ENCODE measurements around the gene RASGRF1.
"Not testable (repeated sequence)": the region's sequence is repeated elsewhere in the genome, so short reads cannot be mapped to it uniquely, and the experiment has no call there.

The RASGRF1 gene

DNA sequence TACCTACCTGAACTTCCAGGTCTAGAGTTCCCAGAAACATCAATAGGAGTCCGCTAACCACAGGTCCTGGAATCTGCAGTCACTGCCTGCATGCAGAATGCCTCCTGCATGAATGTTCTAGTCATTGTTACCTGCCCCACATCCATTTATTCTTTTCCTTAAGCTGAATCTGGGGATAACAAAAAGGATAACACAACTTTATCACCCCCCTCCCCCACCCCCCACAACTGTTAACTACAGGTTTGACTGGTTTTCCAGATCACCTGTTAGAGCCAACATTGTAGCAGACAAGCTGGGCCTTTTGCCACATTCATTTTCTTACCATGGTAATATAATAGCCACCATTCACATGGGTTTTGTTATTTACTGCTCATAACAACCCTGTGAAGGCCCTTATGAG is 141.1 kb downstream of the RASGRF1 start:
- no peak for DNase-seq

- DNase-seq = no peak
These were observed 143.1 kb downstream of the RASGRF1 start for GRCh38 chr15:78947506-78947905.

DNA sequence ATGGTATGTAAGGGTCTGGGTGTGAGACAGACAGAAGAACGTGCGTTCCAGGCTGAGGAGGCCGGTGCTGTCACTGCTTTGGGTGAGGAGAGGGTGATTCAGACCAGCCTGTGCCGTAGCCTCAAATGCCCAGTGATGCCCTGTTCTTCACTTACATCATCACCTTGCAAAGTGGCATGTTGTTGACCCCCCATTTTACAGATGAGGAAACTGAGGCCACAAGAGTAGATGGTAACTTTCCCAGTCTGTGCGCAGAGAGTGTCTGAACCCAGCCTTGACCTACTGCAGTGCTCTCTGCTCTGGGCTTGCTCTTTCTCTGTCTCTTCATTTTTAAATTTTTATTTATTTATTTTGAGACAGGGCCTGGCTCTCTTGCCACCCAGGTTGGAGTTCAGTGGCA is 144.1 kb downstream of the RASGRF1 start:
- DNase-seq = no peak

- no peak for DNase-seq
These were observed 145.7 kb downstream of the RASGRF1 start, which contains the start of gene CTSH for GRCh38 chr15:78944669-78945407. TSS of gene CTSH (minus strand) at chr15:78945046. CDS start at chr15:78944981, 65 bp downstream.

- no peak for DNase-seq
These were observed 146.4 kb downstream of the RASGRF1 start for GRCh38 chr15:78944202-78944625.

DNA sequence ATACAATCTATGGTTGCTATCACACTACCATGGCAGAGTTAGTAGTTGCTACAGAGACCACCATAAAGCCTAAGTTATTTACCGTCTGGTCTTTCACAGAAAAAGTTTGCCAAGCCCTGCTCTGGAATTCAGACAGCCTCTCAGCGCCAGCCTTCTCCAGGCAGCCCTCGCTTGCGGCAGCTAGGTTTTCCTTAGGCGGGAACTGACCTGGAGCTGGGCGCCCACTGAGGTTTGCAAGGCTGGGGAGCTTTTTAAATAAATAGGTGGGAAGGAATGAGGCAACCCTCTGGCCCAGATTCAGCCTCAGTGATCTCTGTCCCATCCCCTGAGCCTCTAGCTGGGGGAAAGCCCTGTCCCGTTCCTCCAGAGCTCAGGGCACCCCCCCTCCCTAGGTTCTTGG is 146.9 kb downstream of the RASGRF1 start:
- no peak for DNase-seq

GRCh38 chr15:78942741-78943140 is 147.8 kb downstream of the RASGRF1 start:
- no peak for DNase-seq

DNA sequence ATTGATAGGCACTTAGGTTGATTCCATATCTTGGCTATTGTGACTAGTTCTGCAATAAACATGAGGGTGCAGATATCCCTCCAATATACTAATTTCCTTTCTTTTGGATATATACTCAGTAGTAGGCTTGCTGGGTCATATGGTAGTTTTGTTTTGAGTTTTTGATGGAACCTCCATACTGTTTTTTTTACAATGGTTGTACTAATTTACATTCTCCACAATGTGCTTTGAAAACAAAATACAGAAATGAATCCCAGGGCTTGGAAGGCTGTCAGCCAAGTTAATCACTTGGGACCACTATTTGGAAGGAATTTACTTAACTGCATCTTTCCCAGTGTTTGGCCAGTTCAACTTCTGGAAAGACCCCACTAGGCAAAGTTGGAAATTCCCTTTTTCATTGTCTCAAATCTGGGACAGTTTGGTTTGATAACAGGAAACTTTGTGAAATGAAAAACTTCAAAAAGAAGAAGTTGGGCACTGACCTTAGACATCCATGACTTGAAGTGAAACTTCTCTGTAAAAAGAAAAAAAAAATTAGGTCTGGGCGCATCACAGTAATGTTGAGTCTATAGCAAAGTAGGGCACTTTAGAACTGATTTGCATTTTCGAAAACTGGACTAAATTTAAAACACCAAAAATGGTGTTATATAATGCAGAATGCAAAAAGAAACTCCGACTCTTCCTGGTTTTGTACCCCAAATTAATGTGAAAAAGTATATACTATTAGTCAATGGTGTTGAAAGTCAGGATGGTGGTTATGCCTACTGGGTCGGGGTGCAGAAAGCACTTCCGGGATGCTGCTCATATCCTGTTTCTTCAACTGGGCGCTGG is 151.7 kb downstream of the RASGRF1 start:
- peak; percentile 88 for DNase-seq

DNA sequence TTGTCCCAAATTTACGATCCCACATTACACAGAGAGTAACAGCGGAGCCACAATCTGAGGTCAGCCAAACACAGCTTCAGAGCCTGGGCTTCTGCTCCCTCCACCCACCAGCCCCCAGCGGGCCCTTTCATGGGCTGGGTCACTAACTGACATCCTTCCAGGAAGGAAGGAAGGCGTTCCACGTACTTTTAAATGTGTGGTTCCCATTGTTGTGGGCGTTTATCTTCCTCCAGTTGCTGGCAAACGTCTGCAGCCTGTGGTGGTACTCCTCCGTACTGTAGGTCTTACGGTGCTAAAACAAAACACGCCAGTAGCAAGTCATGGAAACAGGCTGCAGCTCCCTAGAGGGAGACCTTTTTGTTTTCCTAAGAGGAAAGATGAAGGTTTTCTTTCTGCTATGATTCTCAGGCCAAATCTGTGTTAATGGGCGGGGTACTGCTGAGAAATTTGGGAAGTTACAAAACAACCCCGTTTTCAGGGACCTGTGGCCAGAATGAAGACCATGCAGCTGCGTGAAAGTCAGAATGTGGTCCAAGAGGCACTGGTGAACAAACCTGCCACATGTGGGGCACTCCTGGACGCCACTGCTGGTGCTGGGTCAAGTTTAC is 153.3 kb downstream of the RASGRF1 start:
- DNase-seq = peak; percentile 66

DNA sequence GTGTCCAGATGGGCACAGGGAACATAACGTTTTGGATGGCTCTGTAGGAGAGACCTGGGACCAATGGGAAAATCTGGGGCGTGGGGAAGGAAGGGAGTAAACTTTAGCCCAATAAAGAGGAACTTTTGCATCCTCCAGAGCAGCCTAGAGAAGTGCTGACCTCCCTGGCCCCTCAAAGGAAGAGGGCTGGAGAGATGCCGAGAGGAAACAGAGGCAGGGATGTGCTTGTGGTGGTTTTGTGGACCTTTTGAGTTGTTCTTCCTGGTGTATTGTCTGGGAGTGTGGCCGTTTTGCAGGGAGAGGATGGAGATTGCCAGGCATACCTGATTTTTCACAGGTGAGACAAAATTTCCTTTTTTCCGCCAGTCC is 155.9 kb downstream of the RASGRF1 start:
- no peak for DNase-seq

GRCh38 chr15:78933823-78934654 is 156.5 kb downstream of the RASGRF1 start:
- DNase-seq = no peak

DNA sequence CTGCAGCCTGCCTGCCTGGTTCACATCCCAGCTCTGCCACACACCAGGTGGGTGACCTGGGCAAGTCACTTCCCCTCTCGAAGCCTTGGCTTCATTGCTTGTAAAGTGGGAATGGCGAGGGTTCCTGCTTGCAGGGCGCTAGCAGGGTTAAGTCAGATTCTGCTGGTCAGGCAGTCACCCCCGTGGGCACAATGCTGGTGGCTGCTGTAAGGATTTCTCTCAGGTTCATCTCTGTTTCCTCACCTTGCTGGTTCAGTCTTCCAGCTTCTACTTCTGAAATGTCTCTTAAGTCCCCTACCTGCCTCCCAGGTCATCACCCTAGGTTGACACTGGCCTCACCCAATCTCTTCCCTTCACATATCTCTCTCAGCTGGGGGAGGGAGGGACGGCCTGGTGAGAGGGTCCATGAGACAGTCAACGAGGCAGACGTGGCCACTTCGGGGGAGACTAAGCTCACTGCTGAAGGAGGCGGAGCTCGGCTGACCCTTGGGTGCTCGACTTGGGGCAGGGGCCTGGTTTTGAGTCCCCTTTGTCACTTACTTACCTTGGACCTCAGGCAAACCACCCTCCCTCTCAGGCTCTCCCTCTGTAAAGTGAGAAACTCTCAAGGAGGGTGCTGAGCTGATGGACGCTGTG is 157.3 kb downstream of the RASGRF1 start:
- DNase-seq = no peak

DNA sequence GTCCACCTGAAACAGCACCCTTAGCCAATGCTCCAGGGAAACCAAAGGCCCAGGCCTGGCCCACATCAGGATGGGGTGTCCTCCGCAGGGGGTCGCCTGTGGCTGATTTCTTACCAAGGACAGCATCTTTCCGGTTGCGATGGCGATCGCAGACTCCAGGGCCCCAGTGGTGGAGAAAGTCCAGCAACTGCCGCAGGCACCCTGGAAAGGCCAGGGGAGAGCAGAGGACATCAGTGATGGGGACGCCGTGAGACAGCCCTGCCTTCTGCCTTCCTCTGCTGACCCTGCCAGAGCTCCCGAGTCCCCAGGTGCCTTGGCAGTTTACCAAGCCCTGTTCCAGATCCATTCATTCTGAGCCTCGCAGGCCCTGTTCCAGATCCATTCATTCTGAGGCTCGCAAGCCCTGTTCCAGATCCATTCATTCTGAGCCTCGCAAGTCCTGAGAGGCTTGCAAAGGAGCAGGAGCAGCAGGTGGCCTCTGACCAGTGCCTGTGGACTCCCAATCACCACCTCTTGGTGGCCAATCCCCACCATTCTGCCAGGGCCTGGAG is 158.2 kb downstream of the RASGRF1 start:
- DNase-seq = no peak

- no peak for DNase-seq
These were observed 158.9 kb downstream of the RASGRF1 start for GRCh38 chr15:78931439-78932257.

DNA sequence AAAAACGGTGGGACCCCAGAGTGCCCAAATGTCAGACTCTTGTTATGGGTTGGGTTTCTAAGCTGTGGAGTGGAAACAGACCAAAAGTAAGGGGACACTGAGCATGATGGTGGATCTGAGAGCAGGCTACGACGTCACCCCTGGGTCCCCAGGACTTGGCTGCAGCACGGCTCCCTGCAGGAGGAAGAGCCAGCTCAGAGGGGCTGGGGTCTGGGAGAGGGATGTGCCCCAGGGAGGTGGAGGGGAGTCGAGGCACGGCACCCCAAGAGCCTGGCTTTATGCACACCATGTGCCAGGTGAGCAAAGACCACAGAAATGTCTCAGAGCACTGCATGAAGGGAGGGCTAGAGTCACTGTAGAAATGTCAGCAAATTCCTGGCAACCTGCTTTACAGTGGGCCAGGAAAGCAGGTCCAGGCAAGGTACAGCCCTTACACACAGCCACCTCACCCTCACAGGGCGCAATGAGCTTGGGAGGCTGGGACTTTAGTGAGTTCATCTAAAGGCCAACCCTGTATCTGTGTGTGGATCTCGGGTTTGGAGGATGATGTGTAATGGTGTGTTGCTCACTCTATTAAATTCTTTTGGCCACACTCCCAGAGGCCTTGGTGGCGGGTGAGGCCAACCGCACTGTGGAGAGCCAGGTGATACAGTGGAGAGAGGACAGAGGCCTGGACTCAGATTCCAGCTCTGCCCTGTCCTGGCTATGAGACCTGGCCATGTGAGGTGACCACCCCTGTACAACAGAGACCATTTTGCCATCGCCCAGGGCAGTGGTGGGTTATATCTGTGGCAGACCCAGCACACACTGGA is 159.8 kb downstream of the RASGRF1 start:
- DNase-seq = peak; percentile 25

GRCh38 chr15:78929536-78930264 is 160.9 kb downstream of the RASGRF1 start:
- no peak for DNase-seq

DNA sequence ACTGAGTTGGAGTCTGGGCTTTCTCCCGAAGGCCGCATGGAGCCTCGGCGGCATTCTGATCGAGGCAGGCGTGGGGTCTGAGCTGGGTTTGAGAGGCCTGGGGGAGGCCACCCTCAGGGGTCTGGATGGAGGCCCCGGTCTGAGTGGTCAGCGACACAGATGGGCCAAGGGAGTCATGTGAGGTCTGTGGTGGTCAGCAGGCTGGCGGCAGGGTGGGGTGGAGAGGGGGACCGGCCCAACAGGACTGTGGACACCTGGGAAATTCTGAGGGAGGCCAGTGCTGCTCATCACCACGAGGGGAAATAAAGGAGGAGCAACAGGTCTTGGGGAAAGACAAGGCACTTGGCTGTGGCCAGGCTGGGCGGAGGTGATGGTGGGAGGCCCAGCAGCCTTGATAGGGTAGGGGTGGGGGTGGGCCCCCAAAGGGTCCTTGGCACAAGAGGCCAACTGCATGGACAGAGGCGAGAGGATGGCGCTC is 161.9 kb downstream of the RASGRF1 start:
- DNase-seq = no peak

GRCh38 chr15:78928176-78928575 is 162.4 kb downstream of the RASGRF1 start:
- not testable (repeated sequence) for DNase-seq

- peak; percentile 88 for DNase-seq
These were observed 163.3 kb downstream of the RASGRF1 start for GRCh38 chr15:78927077-78927790.

All from MV-4-11 (cell line).